Measurements from ENCODE around the gene KCNK3. TPM values are rescaled to one million over a fixed set of nuclear protein-coding genes. Genes with fewer than 3 reads are reported as not detected.

The KCNK3 gene
- total RNA-seq, 1 donor from 2014 or later: 25.4 TPM

GRCh38 chr2:26738481-26738880 is 46.0 kb downstream of the KCNK3 start:
- Histone ChIP-seq H3K9me3 (no peaks in the 10 kb centered on the region), H3K27me3 (no peaks in the 10 kb centered on the region), H3K4me1 (peaks cover 7% of the 10 kb centered on the region), H3K4me3 (no peak overlapping the region), H3K27ac (no peak overlapping the region), H3K36me3 (no peaks in the 10 kb centered on the region)
- ATAC-seq (no peak), DNase-seq (no peak)
- intact Hi-C loops (cut with DNase I): no loop called here
- TF ChIP-seq CTCF (IDR thresholded peaks at IDR 0.05): no peak

DNA sequence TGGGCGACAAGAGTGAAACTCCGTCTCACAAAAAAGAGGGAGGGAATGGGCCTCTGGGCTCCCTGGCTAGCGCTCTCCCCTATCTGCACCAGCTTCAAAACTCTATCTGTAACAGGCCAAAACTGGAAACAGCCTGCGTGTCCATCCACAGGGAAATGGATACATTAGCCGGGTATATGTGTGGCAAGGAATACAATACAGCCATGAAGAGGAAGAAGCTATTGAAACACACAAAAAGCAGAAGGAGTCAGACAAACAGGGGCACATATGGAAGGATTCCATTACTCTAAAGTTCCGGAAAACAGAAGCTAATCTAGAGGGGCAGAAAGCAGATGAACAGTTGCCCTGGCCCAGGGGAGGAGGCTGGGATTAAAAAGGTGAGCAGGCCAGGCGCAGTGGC is 47.0 kb downstream of the KCNK3 start:
- ATAC-seq: no peak
- no peaks in the 10 kb centered on the region for H3K27me3 ChIP-seq
- H3K4me3 ChIP-seq: no peak overlapping the region
- intact Hi-C loops (cut with DNase I): no loop called here
- DNase-seq: no peak
- no peak overlapping the region for H3K27ac ChIP-seq
- no peaks in the 10 kb centered on the region for H3K36me3 ChIP-seq
- no peaks in the 10 kb centered on the region for H3K9me3 ChIP-seq
- H3K4me1 ChIP-seq: peaks cover 7% of the 10 kb centered on the region
- no peak for TF ChIP-seq CTCF (IDR thresholded peaks at IDR 0.05)

GRCh38 chr2:26740346-26740745 is 47.8 kb downstream of the KCNK3 start:
- no peak for DNase-seq
- no peak for ATAC-seq
- no peaks in the 10 kb centered on the region for H3K9me3 ChIP-seq
- H3K4me3 ChIP-seq: no peak overlapping the region
- H3K36me3 ChIP-seq: no peaks in the 10 kb centered on the region
- no peak for TF ChIP-seq CTCF (IDR thresholded peaks at IDR 0.05)
- intact Hi-C loops (cut with DNase I): loop anchor here (5.0 kb wide), 1 partner anchor 133 kb away; no protein-coding TSS in a partner anchor
- H3K27ac ChIP-seq: no peak overlapping the region
- peaks cover 7% of the 10 kb centered on the region for H3K4me1 ChIP-seq
- H3K27me3 ChIP-seq: no peaks in the 10 kb centered on the region

DNA sequence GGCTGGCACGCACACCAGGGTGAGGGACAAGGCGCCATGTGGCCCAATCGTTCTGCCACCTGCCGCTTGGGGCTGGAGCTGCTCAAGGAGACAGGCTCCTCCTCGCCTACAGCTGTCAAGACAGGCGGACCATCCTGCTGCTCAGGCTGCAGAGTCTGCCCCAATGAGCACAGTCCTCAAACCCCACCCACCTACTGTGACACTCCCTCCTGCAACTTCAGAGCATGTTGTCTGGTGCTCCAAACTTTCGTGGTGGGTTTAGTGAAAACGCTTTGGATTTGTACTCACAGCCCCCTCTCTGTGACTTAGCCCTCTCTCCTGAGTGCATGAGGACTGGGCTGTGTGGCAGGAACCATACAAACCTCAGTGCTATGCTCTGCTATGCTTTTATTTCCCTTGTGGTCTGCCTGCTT is 48.4 kb downstream of the KCNK3 start:
- DNase-seq: no peak

DNA sequence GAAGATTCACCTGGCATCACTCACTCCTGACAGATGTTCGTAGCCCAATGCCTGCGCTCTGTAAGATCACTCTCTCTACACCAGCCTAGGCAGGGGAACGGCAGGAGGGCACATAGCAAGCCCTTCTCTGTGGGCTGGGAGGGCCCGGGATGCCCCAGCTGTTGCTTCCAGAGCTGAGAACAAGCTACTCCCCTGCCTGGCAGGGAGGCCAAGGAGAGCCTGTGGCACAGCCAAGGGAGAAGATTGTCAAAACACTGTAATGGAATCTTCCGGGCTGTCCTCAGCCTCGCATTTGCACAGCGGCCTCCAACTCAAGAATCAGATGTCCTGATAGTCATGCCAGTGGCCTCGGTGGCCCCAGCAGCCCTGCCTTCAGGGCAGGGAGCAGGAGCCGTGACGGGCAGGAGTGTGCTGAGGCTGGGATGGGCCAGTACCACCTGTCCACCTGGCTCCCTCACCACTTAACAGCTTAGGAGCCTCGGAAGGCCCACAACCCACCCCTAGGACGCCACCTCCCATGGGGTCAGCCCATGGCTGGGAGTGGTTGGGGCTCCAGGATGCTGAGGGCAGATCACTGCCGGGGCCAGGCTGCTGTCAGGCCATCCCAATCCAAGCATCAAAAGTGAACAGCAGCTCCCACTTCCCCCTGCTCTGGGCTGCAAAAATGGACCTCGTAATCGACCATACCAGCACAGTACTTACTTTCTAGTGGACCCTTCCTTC is 49.7 kb downstream of the KCNK3 start:
- Histone ChIP-seq H3K4me1 (peaks cover 12% of the 10 kb centered on the region), H3K36me3 (no peaks in the 10 kb centered on the region), H3K4me3 (no peak overlapping the region), H3K9me3 (no peaks in the 10 kb centered on the region), H3K27me3 (no peaks in the 10 kb centered on the region), H3K27ac (no peak overlapping the region)
- DNase-seq (no peak), ATAC-seq (no peak)
- intact Hi-C loops (cut with DNase I): loop anchor here (5.0 kb wide), 1 partner anchor 135 kb away; no protein-coding TSS in a partner anchor
- TF ChIP-seq CTCF (IDR thresholded peaks at IDR 0.05): no peak

More for the DNA sequence above, 48.4 kb downstream of the KCNK3 start:
- peak; percentile 55 for ATAC-seq
- peaks cover 12% of the 10 kb centered on the region for H3K4me1 ChIP-seq
- H3K9me3 ChIP-seq: no peaks in the 10 kb centered on the region
- no peak overlapping the region for H3K4me3 ChIP-seq
- peak; percentile 23 for TF ChIP-seq CTCF (IDR thresholded peaks at IDR 0.05)
- no peaks in the 10 kb centered on the region for H3K36me3 ChIP-seq
- H3K27ac ChIP-seq: no peak overlapping the region
- intact Hi-C loops (cut with DNase I): loop anchor here (5.0 kb wide), 1 partner anchor 134 kb away; no protein-coding TSS in a partner anchor
- no peaks in the 10 kb centered on the region for H3K27me3 ChIP-seq
